ENCODE data around the gene CRLF2. TPM values are rescaled to one million over a fixed set of nuclear protein-coding genes. Genes with fewer than 3 reads are reported as not detected.

Gene CRLF2
- total and polyA plus RNA-seq, 2 donors from 2014 or later: 1.6 TPM; not detected in 1

- intact Hi-C loops (cut with DNase I): no loop called here
- DNase-seq: peak in 1 of 5 donors; percentile 26
- no peak for TF ChIP-seq CTCF (IDR thresholded peaks at IDR 0.05; ENCODE audit: borderline replicate concordance, extremely low read depth, insufficient read depth)
- Histone ChIP-seq H3K4me3 (ENCODE audit: low read length in 3 of 3) (no peak overlapping the region), H3K4me1 (ENCODE audit: control insufficient read depth in 2 of 3, insufficient read depth in 2 of 3, low read depth in 1 of 3, low read length in 3 of 3) (no peaks in the 10 kb centered on the region), H3K27me3 (ENCODE audit: control insufficient read depth, insufficient read depth, low read length) (no peaks in the 10 kb centered on the region), H3K36me3 (ENCODE audit: control insufficient read depth in 2 of 3, insufficient read depth in 3 of 3, low read length in 3 of 3) (no peaks in the 10 kb centered on the region), H3K9ac (ENCODE audit: low read length in 3 of 3) (no peak overlapping the region), H3K27ac (ENCODE audit: low read depth in 2 of 2, low read length in 2 of 2) (no peak overlapping the region), H3K9me3 (ENCODE audit: control insufficient read depth in 2 of 3, insufficient read depth in 1 of 3, low read length in 3 of 3) (no peaks in the 10 kb centered on the region)
- no peak for FAIRE-seq
These were observed 60.4 kb downstream of the CRLF2 start for GRCh38 chrX:1152090-1152489.

GRCh38 chrX:1151378-1152077 is 60.9 kb downstream of the CRLF2 start:
- DNase-seq: peak in 1 of 5 donors; percentile 22
- no peak for FAIRE-seq
- Histone ChIP-seq H3K27me3 (ENCODE audit: control insufficient read depth, insufficient read depth, low read length) (no peaks in the 10 kb centered on the region), H3K9me3 (ENCODE audit: control insufficient read depth in 2 of 3, insufficient read depth in 1 of 3, low read length in 3 of 3) (no peaks in the 10 kb centered on the region), H3K4me1 (ENCODE audit: control insufficient read depth in 2 of 3, insufficient read depth in 2 of 3, low read depth in 1 of 3, low read length in 3 of 3) (no peaks in the 10 kb centered on the region), H3K4me3 (ENCODE audit: low read length in 3 of 3) (no peak overlapping the region), H3K27ac (ENCODE audit: low read depth in 2 of 2, low read length in 2 of 2) (no peak overlapping the region), H3K9ac (ENCODE audit: low read length in 3 of 3) (no peak overlapping the region), H3K36me3 (ENCODE audit: control insufficient read depth in 2 of 3, insufficient read depth in 3 of 3, low read length in 3 of 3) (no peaks in the 10 kb centered on the region)
- TF ChIP-seq CTCF (IDR thresholded peaks at IDR 0.05; ENCODE audit: borderline replicate concordance, extremely low read depth, insufficient read depth): no peak
- intact Hi-C loops (cut with DNase I): no loop called here

GRCh38 chrX:1150569-1151347 is 61.7 kb downstream of the CRLF2 start:
- no peaks in the 10 kb centered on the region for H3K4me1 ChIP-seq (ENCODE audit: control insufficient read depth in 2 of 3, insufficient read depth in 2 of 3, low read depth in 1 of 3, low read length in 3 of 3)
- H3K9me3 ChIP-seq (ENCODE audit: control insufficient read depth in 2 of 3, insufficient read depth in 1 of 3, low read length in 3 of 3): no peaks in the 10 kb centered on the region
- TF ChIP-seq CTCF (IDR thresholded peaks at IDR 0.05; ENCODE audit: borderline replicate concordance, extremely low read depth, insufficient read depth): no peak
- no peaks in the 10 kb centered on the region for H3K36me3 ChIP-seq (ENCODE audit: control insufficient read depth in 2 of 3, insufficient read depth in 3 of 3, low read length in 3 of 3)
- intact Hi-C loops (cut with DNase I): no loop called here
- no peak overlapping the region for H3K9ac ChIP-seq (ENCODE audit: low read length in 3 of 3)
- no peaks in the 10 kb centered on the region for H3K27me3 ChIP-seq (ENCODE audit: control insufficient read depth, insufficient read depth, low read length)
- H3K4me3 ChIP-seq (ENCODE audit: low read length in 3 of 3): no peak overlapping the region
- H3K27ac ChIP-seq (ENCODE audit: low read depth in 2 of 2, low read length in 2 of 2): no peak overlapping the region
- no peak for FAIRE-seq
- DNase-seq: no peak

All from kidney (tissue), 14 donors.